ENCODE measurements around the gene MCM8. TPM values are rescaled to one million over a fixed set of nuclear protein-coding genes. Genes with fewer than 3 reads are reported as not detected.

MCM8 gene
- total and polyA plus RNA-seq, 2 experiments from 2014 or later: 1.5 to 6.7 TPM

DNA sequence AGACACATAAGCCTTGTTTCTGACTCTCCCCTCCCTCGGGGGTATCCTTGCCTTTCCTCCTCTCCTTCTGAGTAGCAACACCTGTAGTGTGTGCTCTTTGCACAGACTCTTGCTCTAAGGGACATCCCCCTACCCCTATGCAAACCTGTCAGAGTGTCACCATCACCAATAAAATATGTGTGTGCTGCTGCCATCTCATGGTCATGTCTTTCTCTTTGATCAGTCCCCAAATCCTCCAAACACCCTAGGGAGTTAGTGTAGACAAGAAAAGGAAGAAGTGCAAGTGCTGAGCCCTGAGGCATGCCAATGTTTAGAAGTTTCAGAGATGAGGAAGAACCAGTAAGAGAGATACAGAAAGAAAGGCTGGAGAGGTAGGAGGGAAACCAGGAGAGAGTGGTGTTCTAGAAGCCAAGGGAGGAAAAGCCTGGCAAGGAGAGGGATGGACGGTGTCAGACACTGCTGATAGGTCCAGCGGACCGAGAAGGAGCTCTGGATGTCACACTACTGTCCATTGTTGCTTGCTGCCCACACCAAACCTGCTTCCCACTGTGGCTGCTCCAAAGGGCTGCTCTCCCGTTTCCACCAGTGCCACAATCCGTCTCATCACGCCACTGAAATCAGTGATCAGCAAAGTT lies 16.5 kb upstream of the MCM8 start:
- no peaks in the 10 kb centered on the region for H4K20me1 ChIP-seq (ENCODE audit: insufficient read depth, poor library complexity, severe bottlenecking)
- no peaks in the 10 kb centered on the region for H3K27me3 ChIP-seq
- no peaks in the 10 kb centered on the region for H3K9me3 ChIP-seq (ENCODE audit: low read depth)
- no peak for DNase-seq (ENCODE audit: low spot score)
- H3K36me3 ChIP-seq (replicated peaks; ENCODE audit: insufficient read depth, low read depth): no peaks in the 10 kb centered on the region
- no peak overlapping the region for H3K4me3 ChIP-seq
- no peaks in the 10 kb centered on the region for H3K79me2 ChIP-seq
- no peak overlapping the region for H3K27ac ChIP-seq
- 79% methylated on average over 7 of the region's 7 CpGs for WGBS (ENCODE audit: low lambda C conversion rate, missing lambda C conversion rate)
- no peak overlapping the region for H3K4me2 ChIP-seq
- H3K4me1 ChIP-seq (ENCODE audit: insufficient read depth): no peaks in the 10 kb centered on the region
- no peaks in the 10 kb centered on the region for H3K9me2 ChIP-seq (replicated peaks; ENCODE audit: insufficient read depth)
- no peak overlapping the region for H2AFZ ChIP-seq
- TF ChIP-seq EZH2phosphoT487 (IDR thresholded peaks at IDR 0.05; ENCODE audit: low read depth, severe bottlenecking, unreplicated experiment) (no peak), EZH2 (IDR thresholded peaks at IDR 0.05; ENCODE audit: borderline replicate concordance) (no peak)
- TF ChIP-seq, protein P1, sequence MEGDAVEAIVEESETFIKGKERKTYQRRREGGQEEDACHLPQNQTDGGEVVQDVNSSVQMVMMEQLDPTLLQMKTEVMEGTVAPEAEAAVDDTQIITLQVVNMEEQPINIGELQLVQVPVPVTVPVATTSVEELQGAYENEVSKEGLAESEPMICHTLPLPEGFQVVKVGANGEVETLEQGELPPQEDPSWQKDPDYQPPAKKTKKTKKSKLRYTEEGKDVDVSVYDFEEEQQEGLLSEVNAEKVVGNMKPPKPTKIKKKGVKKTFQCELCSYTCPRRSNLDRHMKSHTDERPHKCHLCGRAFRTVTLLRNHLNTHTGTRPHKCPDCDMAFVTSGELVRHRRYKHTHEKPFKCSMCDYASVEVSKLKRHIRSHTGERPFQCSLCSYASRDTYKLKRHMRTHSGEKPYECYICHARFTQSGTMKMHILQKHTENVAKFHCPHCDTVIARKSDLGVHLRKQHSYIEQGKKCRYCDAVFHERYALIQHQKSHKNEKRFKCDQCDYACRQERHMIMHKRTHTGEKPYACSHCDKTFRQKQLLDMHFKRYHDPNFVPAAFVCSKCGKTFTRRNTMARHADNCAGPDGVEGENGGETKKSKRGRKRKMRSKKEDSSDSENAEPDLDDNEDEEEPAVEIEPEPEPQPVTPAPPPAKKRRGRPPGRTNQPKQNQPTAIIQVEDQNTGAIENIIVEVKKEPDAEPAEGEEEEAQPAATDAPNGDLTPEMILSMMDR (IDR thresholded peaks at IDR 0.05; ENCODE audit: poor library complexity): peak; percentile 33

DNA sequence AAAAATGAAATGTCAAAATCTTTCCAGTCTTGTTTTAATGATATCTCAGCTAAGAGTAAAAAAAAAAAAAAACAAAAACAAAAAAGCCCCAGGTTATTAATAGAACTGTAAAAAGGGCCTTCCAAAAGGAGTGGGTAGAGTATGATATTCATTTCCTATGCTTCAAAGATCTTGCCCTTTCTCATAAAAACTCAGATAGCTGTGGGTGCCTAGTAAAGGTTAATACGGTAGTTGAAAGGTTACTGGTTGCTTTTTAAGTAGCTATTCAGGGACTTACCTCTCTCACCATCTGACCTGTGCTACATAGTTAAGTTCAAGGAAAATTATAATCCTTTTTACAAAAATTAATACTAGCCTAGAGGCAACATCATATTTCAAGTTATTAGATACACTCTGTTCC lies 15.1 kb upstream of the MCM8 start:
- no peak overlapping the region for H3K4me2 ChIP-seq
- H3K36me3 ChIP-seq (replicated peaks; ENCODE audit: insufficient read depth, low read depth): no peaks in the 10 kb centered on the region
- no peaks in the 10 kb centered on the region for H3K27me3 ChIP-seq
- no peak overlapping the region for H3K27ac ChIP-seq
- no peaks in the 10 kb centered on the region for H3K9me2 ChIP-seq (replicated peaks; ENCODE audit: insufficient read depth)
- no peak overlapping the region for H2AFZ ChIP-seq
- no peaks in the 10 kb centered on the region for H3K4me1 ChIP-seq (ENCODE audit: insufficient read depth)
- DNase-seq (ENCODE audit: low spot score): no peak
- H3K9me3 ChIP-seq (ENCODE audit: low read depth): no peaks in the 10 kb centered on the region
- no peaks in the 10 kb centered on the region for H4K20me1 ChIP-seq (ENCODE audit: insufficient read depth, poor library complexity, severe bottlenecking)
- H3K4me3 ChIP-seq: no peak overlapping the region
- no peaks in the 10 kb centered on the region for H3K79me2 ChIP-seq
- TF ChIP-seq EZH2 (IDR thresholded peaks at IDR 0.05; ENCODE audit: borderline replicate concordance): no peak
- TF ChIP-seq, protein P1 (IDR thresholded peaks at IDR 0.05; ENCODE audit: poor library complexity): no peak
- TF ChIP-seq EZH2phosphoT487 (IDR thresholded peaks at IDR 0.05; ENCODE audit: low read depth, severe bottlenecking, unreplicated experiment): no peak
- 75% methylated on average over 1 of the region's 1 CpG for WGBS (ENCODE audit: low lambda C conversion rate, missing lambda C conversion rate)

DNA sequence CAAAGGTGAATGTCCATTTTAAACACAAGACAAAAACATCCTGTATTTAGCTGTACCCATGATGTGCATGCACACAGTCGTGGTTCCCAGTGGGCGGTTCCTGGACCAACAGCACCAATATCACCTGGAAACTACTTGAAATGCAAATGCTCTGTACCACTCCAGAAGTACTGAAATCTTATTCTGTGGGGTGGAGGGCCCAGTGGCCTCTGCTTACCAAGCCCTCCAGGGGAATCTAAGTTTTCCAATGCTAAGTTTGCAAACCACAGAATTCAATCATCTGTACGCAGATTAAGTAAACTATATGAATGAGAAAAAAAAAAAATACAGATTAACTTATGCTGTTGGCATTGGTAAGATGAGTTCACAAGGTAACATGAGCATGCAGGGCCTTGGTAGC lies 14.2 kb upstream of the MCM8 start:
- H2AFZ ChIP-seq: no peak overlapping the region
- no peak overlapping the region for H3K4me2 ChIP-seq
- no peaks in the 10 kb centered on the region for H3K36me3 ChIP-seq (replicated peaks; ENCODE audit: insufficient read depth, low read depth)
- WGBS (ENCODE audit: low lambda C conversion rate, missing lambda C conversion rate): 85% methylated on average over 3 of the region's 3 CpGs
- H3K9me3 ChIP-seq (ENCODE audit: low read depth): no peaks in the 10 kb centered on the region
- TF ChIP-seq EZH2 (IDR thresholded peaks at IDR 0.05; ENCODE audit: borderline replicate concordance): no peak
- TF ChIP-seq, protein P1 (IDR thresholded peaks at IDR 0.05; ENCODE audit: poor library complexity): no peak
- H3K9me2 ChIP-seq (replicated peaks; ENCODE audit: insufficient read depth): no peaks in the 10 kb centered on the region
- H4K20me1 ChIP-seq (ENCODE audit: insufficient read depth, poor library complexity, severe bottlenecking): no peaks in the 10 kb centered on the region
- no peaks in the 10 kb centered on the region for H3K27me3 ChIP-seq
- H3K4me3 ChIP-seq: no peak overlapping the region
- H3K27ac ChIP-seq: no peak overlapping the region
- DNase-seq (ENCODE audit: low spot score): no peak
- no peaks in the 10 kb centered on the region for H3K79me2 ChIP-seq
- H3K4me1 ChIP-seq (ENCODE audit: insufficient read depth): no peaks in the 10 kb centered on the region

Data from hepatocyte (in vitro differentiated cells).